Fibroblast of peridontal ligament (primary cell): ENCODE results near the gene SCARB1.

ENCODE experiments used
- DNase-seq: peaks from one replicate; pipeline ENCODE4 v3.0.0-alpha.2; 2010; ENCODE audit errors: extremely low read depth

Gene SCARB1

DNA sequence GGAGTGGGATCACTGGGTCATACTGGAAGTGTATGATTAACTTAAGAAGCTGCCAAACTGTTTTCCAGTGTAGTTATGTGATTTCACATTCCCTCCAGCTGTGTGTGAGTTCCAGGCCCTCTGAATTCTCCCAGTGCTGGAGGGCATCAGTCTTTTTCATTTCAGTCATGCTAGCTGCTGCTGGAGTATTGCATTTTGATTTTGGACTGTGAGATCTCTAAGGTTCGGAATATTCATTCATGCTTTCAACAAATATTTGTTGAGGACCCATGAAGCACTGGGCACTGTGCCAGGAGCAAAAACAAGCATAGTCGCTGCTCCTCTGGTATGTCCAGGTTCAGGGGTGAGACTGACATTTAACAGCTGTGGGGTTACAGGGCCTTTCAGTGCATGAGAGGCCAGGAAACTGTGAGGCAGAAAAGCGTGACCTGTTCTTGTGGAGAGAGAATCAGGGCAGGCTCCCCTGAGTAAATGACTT lies 133.2 kb downstream of the SCARB1 start:
- DNase-seq = no peak

- DNase-seq = no peak
Measured at GRCh38 chr12:124727922-124728321, 135.7 kb downstream of the SCARB1 start.

- DNase-seq = no peak
Measured at GRCh38 chr12:124727264-124727800, 136.3 kb downstream of the SCARB1 start.
